DLD1 (cell line): ENCODE results near the gene RNASE7.
"Not testable (repeated sequence)": the region's sequence is repeated elsewhere in the genome, so short reads cannot be mapped to it uniquely, and the experiment has no call there.

ENCODE experiments used
- in situ Hi-C: cut with HindIII; loops from 2 replicates; pipeline ENCODE4 v1.10.0; 2017; ENCODE audit warnings: low sequenced_read_pairs

The RNASE7 gene, protein sequence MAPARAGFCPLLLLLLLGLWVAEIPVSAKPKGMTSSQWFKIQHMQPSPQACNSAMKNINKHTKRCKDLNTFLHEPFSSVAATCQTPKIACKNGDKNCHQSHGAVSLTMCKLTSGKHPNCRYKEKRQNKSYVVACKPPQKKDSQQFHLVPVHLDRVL

DNA sequence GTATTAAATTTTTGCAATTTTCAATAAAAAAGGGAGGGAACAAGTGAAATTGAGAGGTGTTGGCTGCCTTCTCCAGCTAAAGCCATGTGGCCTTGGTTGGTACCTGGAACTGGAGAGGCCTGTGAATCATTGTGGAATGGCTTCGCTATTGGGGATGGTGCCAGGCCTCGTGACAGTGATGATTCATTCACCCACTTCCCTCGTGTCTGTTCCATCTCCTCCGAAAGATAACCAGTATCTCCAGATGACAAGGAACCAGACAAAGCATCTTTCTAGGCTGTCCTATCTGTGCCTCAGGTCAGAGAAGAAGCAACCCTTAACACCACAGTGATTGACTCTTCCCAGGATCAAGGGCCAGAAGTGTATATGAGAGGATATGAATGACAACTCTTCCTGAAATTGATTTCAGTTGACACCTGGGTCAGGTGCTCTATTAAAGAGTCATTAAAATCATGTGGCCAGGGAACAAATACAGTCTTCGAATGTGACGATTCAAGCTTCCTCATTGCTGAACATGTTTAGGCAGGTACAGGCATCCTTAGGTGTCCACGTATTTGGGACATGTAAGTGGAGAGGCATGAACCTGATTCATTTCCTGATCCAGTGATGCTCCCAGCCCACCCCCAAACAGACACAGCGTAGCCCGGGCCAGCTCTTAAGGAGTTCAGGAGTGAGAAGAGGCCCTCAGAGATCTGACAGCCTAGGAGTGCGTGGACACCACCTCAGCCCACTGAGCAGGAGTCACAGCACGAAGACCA, at the start of gene RNASE7:
Gene RNASE7, plus strand, starts transcription at position 687 of the 758 bp plus-strand sequence. CDS start 631 bp downstream, outside the sequence.
- in situ Hi-C loops, result no loop called here

DNA sequence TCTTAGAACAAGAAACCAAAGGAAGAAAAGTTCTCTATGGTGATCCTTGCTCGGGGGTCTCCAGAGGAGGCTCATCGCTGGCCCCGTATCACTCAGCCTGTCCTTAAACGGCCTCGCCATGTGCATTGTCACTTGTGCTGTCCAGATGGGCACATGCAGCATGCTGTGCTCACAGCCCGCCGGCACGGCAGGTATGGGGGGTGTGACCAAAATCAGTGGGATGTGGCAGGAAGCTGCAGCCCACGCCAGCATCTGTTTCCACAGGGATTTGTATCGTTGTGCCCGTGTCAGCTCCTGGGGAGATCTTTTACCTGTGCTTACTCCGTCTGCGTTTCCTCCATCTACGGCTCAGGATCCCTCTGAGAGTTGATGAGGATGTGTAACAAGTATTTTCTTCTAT, 45.6 kb upstream of the RNASE7 start:
- in situ Hi-C loops, result no loop called here

DNA sequence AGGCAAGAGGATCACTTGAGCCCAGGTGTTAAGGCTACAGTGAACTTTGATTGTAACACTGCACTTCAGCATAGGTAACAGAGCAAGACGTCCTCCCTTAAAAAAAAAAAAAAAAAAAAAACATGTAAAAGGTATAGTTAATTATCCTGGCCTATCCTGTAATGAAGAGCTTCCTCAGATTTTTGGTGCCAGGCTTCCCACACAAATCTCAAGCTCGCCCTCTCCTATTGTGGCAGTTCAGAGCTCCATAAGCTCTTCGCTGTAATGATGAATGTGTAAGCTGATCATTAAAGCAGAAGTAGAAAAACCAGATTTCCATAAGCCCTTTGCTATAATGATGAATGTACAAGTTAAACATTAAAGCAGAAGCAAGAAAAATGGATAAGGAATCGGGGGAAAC, 45.0 kb upstream of the RNASE7 start:
- in situ Hi-C loops, result no loop called here

DNA sequence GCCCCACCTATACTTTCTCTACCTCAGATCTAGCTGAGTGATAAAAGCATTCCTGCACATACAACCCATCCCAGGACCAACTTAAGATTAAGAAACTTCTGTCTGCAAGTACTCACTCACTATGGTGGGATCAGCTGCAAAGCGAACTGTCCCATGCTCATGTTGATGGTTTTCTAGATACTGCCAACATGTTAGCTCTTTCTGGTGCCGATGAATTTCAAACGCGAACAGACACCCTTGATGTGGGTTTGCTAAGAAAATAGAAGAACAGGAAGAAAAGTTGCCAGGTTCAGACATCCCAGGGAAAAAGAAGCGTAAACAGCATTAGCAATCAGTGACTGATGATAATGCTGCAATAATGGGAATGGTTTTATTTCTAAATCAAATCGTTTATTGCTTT, 44.6 kb upstream of the RNASE7 start:
- in situ Hi-C loops, result no loop called here

DNA sequence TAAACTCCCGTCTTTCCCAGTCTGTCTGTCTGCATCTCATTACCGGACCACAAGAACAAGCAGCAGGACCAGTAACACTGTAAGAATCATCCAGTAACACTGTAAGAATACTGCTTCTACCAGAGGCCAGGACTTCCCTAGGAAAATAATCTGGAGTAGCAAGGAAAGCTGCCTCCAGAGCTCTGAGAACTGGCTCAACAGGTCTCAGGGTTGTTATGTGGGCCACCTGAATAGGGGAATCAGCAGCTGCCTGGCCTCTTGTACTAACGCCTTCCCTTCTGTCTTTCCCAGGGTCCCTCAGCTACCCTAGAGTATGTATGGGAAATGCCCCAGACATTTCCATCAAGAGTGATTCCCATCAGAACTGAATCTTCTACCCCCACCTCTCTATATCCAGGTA, 44.0 kb upstream of the RNASE7 start:
- in situ Hi-C loops, result no loop called here

DNA sequence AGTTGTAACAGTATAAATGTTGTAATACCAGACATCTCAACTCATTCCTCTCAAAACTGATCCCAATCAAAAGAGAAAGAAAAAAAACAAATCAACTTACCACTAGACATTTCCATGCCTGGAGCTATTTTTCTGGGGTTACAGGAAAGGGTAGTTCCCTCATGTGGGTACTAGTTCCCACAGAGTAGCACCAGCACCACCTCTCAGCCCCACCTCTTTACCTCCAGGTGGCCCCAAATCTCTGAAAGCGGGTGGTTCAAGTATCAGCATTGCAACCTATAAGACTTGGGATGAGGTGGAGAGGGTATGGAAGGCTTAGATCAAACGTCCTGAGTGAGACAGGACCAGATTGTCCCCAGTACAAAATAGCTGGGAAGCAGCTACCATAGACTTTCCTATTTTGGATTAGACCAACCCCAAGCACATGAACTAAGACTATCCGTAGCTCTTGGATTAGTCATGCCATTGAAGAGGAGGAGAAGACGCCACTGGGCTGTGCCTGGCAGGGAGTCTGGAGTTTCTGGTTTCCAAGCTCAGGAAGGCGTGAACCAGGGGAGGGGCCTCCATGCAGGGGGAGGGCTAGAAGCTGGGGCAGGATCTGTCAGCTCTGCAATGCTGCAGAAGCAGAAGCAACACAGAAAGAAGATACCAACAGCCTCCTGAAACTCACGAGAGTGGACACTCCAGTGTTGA, 43.3 kb upstream of the RNASE7 start, which contains the start of gene SLC39A2:
Gene SLC39A2, plus strand, starts transcription at position 620 of the 693 bp plus-strand sequence. CDS start 154 bp downstream, outside the sequence.
- in situ Hi-C loops, result no loop called here

DNA sequence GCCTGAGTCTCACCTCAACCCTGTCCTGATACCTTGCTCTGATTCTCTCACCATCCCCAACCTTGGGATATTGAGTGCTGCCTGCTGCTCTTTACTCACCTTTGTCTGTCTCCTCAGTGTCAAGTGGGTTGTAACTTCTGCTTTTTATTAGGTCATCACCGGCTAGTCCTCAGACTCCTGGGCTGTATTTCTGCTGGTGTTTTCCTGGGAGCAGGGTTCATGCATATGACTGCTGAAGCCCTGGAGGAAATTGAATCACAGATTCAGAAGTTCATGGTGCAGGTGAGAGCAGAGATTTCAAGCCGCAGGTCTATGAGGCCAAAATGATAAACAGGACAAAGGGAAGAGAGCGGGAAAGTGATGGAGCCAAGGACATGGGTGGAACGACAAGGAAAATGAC, 42.6 kb upstream of the RNASE7 start:
- in situ Hi-C loops, result no loop called here

DNA sequence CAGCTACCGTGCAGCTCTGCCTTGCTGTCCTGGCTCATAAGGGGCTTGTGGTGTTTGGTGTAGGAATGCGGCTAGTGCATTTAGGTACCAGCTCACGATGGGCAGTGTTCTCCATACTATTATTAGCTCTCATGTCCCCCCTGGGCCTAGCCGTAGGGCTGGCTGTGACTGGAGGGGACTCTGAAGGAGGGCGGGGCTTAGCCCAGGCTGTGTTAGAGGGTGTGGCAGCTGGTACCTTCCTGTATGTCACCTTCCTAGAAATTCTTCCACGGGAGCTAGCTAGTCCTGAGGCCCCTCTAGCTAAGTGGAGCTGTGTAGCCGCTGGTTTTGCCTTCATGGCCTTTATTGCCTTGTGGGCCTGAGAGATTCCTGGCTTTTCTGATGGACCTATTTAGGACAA, 40.9 kb upstream of the RNASE7 start:
- in situ Hi-C loops, result no loop called here

DNA sequence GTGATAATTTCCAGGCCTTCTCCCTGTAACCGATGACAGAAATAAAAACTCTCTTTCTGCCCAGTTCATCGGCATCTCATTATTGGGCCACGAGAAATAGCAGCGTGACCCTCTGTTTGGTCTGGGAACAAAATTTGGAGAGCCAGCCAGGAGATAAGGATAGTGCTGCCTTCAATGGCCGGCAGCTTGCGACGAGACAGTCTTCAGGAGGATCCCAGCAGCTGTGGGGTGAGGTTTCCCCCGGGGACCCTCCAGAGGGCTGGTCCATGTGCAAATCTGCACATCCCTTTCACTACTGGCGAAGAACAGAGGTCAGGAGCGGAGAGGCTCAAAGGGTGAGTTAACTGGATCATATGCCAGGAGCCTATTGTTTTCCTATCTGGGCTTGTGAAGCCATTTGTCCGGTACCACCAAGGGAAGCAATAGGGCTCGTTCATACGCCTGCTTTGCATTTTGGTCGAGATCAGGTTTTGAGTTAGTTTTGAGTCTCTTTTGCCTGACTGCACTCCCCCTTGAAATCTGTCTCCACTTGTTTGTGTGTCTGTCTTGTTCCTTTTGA, 38.3 kb upstream of the RNASE7 start:
- in situ Hi-C loops, result no loop called here

DNA sequence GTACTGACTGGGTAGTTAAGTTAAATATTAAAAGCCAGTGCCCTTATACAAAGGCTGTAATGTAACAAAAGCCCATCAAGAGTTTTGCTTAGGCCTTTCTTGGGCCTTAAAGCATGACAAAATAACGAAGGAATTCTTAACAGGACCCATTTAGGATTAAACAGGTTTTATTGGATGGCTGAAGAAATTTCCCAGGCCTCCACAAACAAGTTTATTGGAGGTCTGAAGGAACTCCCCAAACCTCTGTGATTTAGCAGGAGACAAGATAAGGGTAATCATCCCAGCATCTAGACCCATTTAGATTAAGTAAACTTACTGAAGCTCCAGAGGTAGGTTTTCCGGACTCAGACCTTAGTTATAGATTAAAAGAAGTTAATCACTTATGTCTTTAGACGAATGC, 32.4 kb upstream of the RNASE7 start:
- in situ Hi-C loops, result not testable (repeated sequence)

DNA sequence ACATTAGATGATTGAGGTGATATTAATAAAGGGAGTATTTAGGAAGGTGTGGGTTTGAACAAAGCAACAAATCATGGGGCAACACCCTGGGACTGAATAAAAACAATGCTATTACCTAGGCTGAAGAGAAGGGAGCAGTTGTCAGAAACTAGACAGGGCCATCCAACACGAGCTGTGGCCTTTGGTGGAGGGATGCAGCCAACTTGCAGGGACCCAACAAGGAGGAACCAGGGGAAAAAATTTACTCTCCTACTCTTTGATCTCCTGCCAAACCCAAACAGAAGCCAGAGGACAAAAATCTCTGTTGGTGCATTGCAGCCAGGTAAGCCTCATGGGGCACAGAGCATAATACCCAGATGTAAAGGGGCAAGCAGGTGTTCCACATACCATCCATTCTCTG, 31.0 kb upstream of the RNASE7 start:
- in situ Hi-C loops, result no loop called here

DNA sequence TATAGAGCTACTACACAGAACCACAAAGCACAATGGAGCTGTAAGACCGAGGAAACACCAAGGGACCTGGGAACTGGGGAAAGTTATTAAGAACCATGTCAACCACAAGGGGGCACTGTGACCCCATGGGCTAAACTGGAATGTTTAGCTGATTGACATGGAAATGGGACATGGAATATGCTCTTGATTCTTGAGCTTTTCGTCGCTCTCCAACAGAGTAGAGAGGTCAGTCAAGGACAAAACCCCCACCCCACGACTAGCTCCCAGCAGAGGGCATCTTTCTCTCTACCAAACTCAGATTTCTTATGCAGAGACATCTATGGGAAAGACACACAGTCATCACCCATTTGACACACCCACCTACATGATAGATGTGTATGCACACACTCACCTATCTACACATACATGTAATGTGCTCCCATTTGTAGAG, 27.4 kb upstream of the RNASE7 start:
- in situ Hi-C loops, result no loop called here

DNA sequence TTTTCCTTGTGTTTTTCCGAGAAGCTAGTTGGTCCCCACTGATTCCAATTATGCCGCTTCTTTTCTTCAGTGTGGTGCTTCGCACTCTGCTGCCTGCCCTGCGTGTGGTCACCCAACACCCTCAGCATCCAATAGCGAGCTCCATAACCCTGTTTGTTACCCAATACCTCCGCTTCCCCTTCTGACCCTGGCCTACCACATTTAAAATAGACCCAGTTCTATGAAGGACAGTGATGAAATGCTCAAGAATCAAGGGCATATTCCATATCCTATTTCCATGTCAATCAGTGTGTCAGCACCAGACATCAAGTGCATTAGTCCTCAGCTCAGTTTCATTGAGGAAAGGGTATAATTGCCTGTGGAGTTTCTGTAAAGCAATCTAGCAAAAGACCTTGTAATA, 26.9 kb upstream of the RNASE7 start:
- in situ Hi-C loops, result no loop called here

DNA sequence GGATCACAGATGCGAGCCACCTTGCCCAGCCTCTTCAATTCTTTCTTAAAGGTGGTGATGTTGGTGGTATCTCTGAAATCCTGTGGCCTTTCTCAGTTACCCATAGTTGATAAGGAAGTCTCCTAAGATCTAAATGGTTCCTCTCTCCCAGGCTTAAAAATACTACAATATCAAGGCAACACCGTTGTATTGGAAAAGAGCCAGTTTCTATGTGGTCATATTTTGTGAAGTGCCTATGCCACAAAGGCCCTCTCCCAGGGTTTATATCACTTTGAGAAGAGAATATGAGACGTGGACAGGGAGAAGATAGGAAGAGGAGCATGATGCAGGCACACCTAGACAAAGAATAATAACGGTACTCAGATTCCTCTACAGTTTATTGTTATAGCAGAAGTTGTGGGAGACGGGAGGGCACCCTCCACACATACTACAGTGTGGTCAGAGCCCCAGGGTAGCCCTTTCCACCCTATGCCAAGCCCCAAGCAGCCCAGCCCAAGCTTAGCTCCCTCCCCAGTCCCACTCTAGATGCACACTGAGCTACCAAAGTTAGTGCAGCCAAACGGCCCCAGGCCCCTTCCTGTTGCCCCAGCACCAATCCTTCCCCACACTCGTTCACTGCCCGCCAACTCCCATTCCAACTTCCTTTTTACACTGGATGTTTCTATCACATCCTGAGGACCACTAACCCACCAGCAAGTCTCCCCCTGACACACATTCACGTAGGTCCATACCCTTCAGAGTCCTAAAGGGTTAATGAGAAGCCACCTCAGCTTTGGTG, 25.6 kb upstream of the RNASE7 start:
- in situ Hi-C loops, result no loop called here

DNA sequence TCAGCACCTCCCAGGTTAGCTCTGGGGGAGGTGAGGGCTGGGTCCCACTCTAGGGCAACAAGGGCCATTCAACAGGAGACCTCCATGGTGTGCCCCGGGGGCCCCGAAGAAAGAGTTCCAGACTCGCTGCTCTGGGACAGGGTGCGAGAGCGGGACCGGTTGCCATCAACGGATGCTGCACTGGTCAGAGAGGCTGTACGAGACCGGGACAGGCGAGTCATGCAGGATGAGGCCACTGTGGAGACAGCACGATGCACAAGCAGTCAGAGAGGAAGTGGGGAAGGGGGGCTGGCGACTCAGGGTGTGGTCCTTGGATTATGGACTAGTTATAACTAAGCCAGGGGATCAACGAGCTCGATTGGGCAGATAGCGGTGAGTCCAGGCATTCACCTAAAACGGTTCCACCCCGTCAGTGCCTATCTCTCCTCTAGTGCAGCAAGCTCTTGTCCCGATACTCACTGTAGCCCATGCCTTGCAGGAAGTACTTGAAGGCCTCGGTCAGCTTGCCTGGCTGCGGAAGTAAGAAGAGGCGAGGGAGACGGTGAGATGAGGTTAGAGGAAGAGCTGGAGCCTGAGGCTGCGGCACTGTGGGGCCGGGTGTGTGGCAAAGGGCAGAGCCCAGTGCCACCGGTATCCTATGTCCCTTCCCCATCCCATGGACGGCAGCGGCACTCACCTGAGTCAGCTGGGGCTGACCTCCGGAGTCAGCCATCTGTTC, 24.5 kb upstream of the RNASE7 start:
- in situ Hi-C loops, result no loop called here

DNA sequence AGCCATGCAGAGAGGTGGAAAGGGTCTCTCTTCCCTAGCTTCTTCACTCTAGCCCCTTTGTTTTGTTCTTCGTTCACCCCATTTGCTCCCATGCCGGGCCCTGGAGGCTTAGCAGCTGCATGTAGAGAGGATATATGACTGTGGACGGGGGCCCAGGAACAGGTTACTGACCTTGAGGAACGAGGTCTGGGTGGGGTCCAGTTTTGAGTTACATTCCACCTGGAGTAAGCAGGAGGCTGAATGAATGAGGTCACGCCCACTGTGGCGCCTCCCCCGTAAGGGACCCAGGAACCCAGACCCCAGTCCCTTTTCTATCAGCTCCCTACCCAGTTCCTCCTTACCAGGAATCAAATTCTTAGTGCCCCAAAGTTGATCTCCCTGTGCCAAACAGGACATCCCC, 23.9 kb upstream of the RNASE7 start:
- in situ Hi-C loops, result no loop called here

DNA sequence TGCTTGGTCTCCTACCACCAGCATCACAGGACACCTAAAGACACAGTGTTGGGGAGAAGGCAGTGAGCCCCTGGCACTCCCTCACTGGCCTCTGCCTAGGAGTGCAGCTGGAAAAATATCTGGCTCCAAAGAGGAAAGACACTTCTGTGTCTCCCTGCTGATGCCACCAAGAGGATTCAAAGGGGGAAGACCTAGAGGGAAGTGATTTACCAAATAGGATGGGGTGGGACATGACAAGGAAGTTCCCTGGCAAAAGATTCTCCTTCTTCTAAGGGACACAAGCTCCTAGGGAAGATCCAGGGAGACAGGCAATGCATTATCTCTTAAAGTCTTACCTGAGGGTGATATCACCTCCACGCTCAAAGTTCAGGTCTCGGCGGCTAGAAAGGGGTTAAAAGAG, 23.4 kb upstream of the RNASE7 start:
- in situ Hi-C loops, result no loop called here

DNA sequence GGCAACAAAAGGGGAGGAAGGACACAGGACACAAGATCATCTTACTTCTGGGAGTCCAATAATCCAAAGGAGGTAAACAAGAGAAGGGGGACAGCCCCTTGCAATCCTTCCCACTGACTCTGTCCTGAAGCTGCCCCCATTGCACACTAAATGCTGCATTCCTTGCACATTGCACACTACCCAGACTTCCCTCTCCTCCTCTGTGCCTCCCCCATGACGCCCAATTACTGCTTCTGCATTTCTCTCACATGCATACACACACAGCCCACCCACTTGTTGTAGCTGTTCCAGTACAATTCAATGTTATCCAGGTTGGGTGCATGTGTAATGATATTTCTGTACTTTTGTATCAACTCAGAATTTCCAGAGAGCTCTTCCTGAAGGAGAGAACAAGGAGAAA, 22.8 kb upstream of the RNASE7 start:
- in situ Hi-C loops, result no loop called here

DNA sequence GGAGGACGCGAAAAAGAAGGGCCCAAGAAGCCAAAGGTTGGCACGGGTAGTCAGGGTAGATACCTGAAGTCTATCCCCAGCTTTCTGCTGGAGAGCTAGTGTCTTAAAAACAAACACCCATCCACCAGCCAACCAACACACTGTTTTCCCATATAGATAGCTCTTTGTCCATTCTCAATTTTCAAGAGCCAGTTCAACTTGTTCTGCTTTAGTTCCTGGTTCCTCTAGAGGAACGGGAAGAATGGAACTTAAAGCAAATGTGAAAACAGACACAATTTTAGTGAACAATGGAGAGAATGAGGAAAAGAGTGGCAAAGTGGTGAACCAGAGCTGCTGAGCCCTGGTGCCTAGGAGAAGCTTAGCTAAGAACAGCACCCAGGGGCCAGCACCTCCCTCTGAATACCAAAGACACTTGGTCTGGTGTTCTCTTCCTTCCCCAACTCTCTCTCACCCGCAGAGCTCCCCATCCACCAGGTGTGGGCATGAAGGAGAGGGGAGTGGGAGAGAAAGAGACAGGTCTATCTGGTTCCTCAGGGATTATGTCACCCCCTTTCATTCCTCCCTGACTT, 21.1 kb upstream of the RNASE7 start:
- in situ Hi-C loops, result no loop called here

DNA sequence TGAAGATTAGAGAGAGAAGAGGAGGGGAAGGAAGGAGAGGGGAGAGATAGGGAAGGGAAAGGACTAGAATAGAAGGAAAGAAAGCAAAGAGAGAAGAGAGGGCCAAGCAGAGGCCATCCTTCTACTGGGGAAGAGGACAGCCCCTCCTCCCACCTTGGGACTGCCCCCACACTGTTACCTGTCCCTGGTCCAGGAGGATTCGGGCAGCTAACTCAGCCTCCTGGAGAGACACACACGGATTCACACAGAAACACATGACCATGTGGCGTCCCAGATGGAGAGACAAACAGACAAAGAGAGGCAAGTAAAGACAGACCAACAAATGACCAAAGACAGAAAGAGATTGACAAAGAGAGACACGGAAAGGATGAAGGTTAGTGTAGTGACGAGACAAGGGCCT, 19.5 kb upstream of the RNASE7 start:
- in situ Hi-C loops, result no loop called here
